ENCODE data around the gene IMMT. TPM values are rescaled to one million over a fixed set of nuclear protein-coding genes. Genes with fewer than 3 reads are reported as not detected.

The IMMT gene
- total RNA-seq, 1 donor from 2014 or later: 99.4 TPM

- Histone ChIP-seq H3K27me3 (ENCODE audit: insufficient read depth, low read length) (no peaks in the 10 kb centered on the region), H3K4me1 (ENCODE audit: insufficient read depth, low read length) (no peaks in the 10 kb centered on the region), H3K36me3 (ENCODE audit: insufficient read depth, low read length) (no peaks in the 10 kb centered on the region), H3K4me2 (ENCODE audit: low read length) (no peak overlapping the region), H2AFZ (ENCODE audit: low read depth, low read length) (no peak overlapping the region), H3K9ac (ENCODE audit: low read length) (no peak overlapping the region), H3K79me2 (ENCODE audit: insufficient read depth, low read length) (no peaks in the 10 kb centered on the region), H3K27ac (ENCODE audit: low read depth, low read length) (no peak overlapping the region), H3K9me3 (ENCODE audit: insufficient read depth, low read depth, low read length) (no peaks in the 10 kb centered on the region), H4K20me1 (ENCODE audit: insufficient read depth, low read length) (no peaks in the 10 kb centered on the region), H3K4me3 (ENCODE audit: insufficient read depth, low read depth, low read length) (no peak overlapping the region)
- Mint-ChIP-seq H3K4me1 (ENCODE audit: low read depth, unreplicated experiment) (peaks cover 4% of the 10 kb centered on the region), H3K27ac (ENCODE audit: unreplicated experiment) (no peak overlapping the region), H3K4me3 (ENCODE audit: unreplicated experiment) (no peak overlapping the region), H3K27me3 (ENCODE audit: low read depth, unreplicated experiment) (peaks cover 40% of the 10 kb centered on the region), H3K9me3 (ENCODE audit: unreplicated experiment) (peaks cover 4% of the 10 kb centered on the region), H3K36me3 (ENCODE audit: low read depth, unreplicated experiment) (no peaks in the 10 kb centered on the region)
- no peak for FAIRE-seq
- TF ChIP-seq CTCF (IDR thresholded peaks at IDR 0.05; ENCODE audit: insufficient read depth, low read depth, low read length): no peak
- TF ChIP-seq EZH2 (IDR thresholded peaks at IDR 0.05; ENCODE audit: insufficient read depth, low read length): no peak
- no peak for DNase-seq (ENCODE audit: low read depth)
Observed at GRCh38 chr2:86243272-86243671, 48.0 kb upstream of the IMMT start.

GRCh38 chr2:86241611-86242010, 46.3 kb upstream of the IMMT start:
- Histone ChIP-seq H3K27me3 (ENCODE audit: insufficient read depth, low read length) (no peaks in the 10 kb centered on the region), H3K4me3 (ENCODE audit: insufficient read depth, low read depth, low read length) (no peak overlapping the region), H2AFZ (ENCODE audit: low read depth, low read length) (no peak overlapping the region), H3K9me3 (ENCODE audit: insufficient read depth, low read depth, low read length) (no peaks in the 10 kb centered on the region), H3K79me2 (ENCODE audit: insufficient read depth, low read length) (no peaks in the 10 kb centered on the region), H3K4me1 (ENCODE audit: insufficient read depth, low read length) (no peaks in the 10 kb centered on the region), H3K9ac (ENCODE audit: low read length) (no peak overlapping the region), H3K27ac (ENCODE audit: low read depth, low read length) (no peak overlapping the region), H3K36me3 (ENCODE audit: insufficient read depth, low read length) (no peaks in the 10 kb centered on the region), H4K20me1 (ENCODE audit: insufficient read depth, low read length) (no peaks in the 10 kb centered on the region), H3K4me2 (ENCODE audit: low read length) (no peak overlapping the region)
- DNase-seq (ENCODE audit: low read depth) (no peak), FAIRE-seq (no peak)
- peaks cover 4% of the 10 kb centered on the region for H3K9me3 Mint-ChIP-seq (ENCODE audit: unreplicated experiment)
- TF ChIP-seq EZH2 (IDR thresholded peaks at IDR 0.05; ENCODE audit: insufficient read depth, low read length) (no peak), CTCF (IDR thresholded peaks at IDR 0.05; ENCODE audit: insufficient read depth, low read depth, low read length) (no peak)
- H3K36me3 Mint-ChIP-seq (ENCODE audit: low read depth, unreplicated experiment): no peaks in the 10 kb centered on the region
- H3K27me3 Mint-ChIP-seq (ENCODE audit: low read depth, unreplicated experiment): peaks cover 40% of the 10 kb centered on the region
- peaks cover 5% of the 10 kb centered on the region for H3K4me1 Mint-ChIP-seq (ENCODE audit: low read depth, unreplicated experiment)
- H3K4me3 Mint-ChIP-seq (ENCODE audit: unreplicated experiment): no peak overlapping the region
- H3K27ac Mint-ChIP-seq (ENCODE audit: unreplicated experiment): no peak overlapping the region

- Histone ChIP-seq H4K20me1 (ENCODE audit: insufficient read depth, low read length) (no peaks in the 10 kb centered on the region), H3K9me3 (ENCODE audit: insufficient read depth, low read depth, low read length) (no peaks in the 10 kb centered on the region), H3K27me3 (ENCODE audit: insufficient read depth, low read length) (no peaks in the 10 kb centered on the region), H3K4me3 (ENCODE audit: insufficient read depth, low read depth, low read length) (no peak overlapping the region), H3K4me2 (ENCODE audit: low read length) (no peak overlapping the region), H3K9ac (ENCODE audit: low read length) (no peak overlapping the region), H3K4me1 (ENCODE audit: insufficient read depth, low read length) (no peaks in the 10 kb centered on the region), H3K36me3 (ENCODE audit: insufficient read depth, low read length) (no peaks in the 10 kb centered on the region), H3K27ac (ENCODE audit: low read depth, low read length) (no peak overlapping the region), H3K79me2 (ENCODE audit: insufficient read depth, low read length) (no peaks in the 10 kb centered on the region), H2AFZ (ENCODE audit: low read depth, low read length) (no peak overlapping the region)
- peaks cover 4% of the 10 kb centered on the region for H3K9me3 Mint-ChIP-seq (ENCODE audit: unreplicated experiment)
- no peak overlapping the region for H3K27ac Mint-ChIP-seq (ENCODE audit: unreplicated experiment)
- H3K27me3 Mint-ChIP-seq (ENCODE audit: low read depth, unreplicated experiment): peaks cover 41% of the 10 kb centered on the region
- no peaks in the 10 kb centered on the region for H3K36me3 Mint-ChIP-seq (ENCODE audit: low read depth, unreplicated experiment)
- no peak for DNase-seq (ENCODE audit: low read depth)
- TF ChIP-seq EZH2 (IDR thresholded peaks at IDR 0.05; ENCODE audit: insufficient read depth, low read length): no peak
- no peak for TF ChIP-seq CTCF (IDR thresholded peaks at IDR 0.05; ENCODE audit: insufficient read depth, low read depth, low read length)
- H3K4me1 Mint-ChIP-seq (ENCODE audit: low read depth, unreplicated experiment): peaks cover 5% of the 10 kb centered on the region
- no peak overlapping the region for H3K4me3 Mint-ChIP-seq (ENCODE audit: unreplicated experiment)
- FAIRE-seq: no peak
Observed at GRCh38 chr2:86240251-86240650, 45.0 kb upstream of the IMMT start.

Measured in astrocyte (in vitro differentiated cells and primary cell).